IPS-18a (cell line): ENCODE measurements around the gene CHKB.

ENCODE experiments used
- H3K27ac ChIP-seq: one replicate; pipeline ENCODE4 v1.5.1; 2013; ENCODE audit warnings: low read length
- H3K27me3 ChIP-seq: one replicate; pipeline ENCODE4 v1.6.1; 2013; ENCODE audit warnings: mild to moderate bottlenecking, low read length; ENCODE audit not compliant: control insufficient read depth, insufficient read depth
- H3K36me3 ChIP-seq: one replicate; pipeline ENCODE4 v1.6.1; 2013; ENCODE audit warnings: low read depth, low read length; ENCODE audit not compliant: control insufficient read depth
- H3K4me1 ChIP-seq: one replicate; pipeline ENCODE4 v1.6.1; 2013; ENCODE audit warnings: low read depth, low read length; ENCODE audit not compliant: control insufficient read depth
- H3K4me3 ChIP-seq: one replicate; pipeline ENCODE4 v1.5.1; 2013; ENCODE audit warnings: low read length
- H3K9ac ChIP-seq: one replicate; pipeline ENCODE4 v1.6.1; 2013; ENCODE audit warnings: mild to moderate bottlenecking, low read length, moderate library complexity
- H3K9me3 ChIP-seq: one replicate; pipeline ENCODE4 v1.6.1; 2013; ENCODE audit warnings: low read depth, low read length; ENCODE audit not compliant: control insufficient read depth

CHKB gene

GRCh38 chr22:50603511-50604255 lies 21.0 kb upstream of the CHKB start:
- H3K4me3 ChIP-seq: no peak overlapping the region
- H3K27me3 ChIP-seq: peaks cover 33% of the 10 kb centered on the region
- H3K9me3 ChIP-seq: no peaks in the 10 kb centered on the region
- no peaks in the 10 kb centered on the region for H3K4me1 ChIP-seq
- no peaks in the 10 kb centered on the region for H3K36me3 ChIP-seq
- H3K27ac ChIP-seq: no peak overlapping the region
- no peak overlapping the region for H3K9ac ChIP-seq

- H3K27ac ChIP-seq: no peak overlapping the region
- no peaks in the 10 kb centered on the region for H3K36me3 ChIP-seq
- no peaks in the 10 kb centered on the region for H3K4me1 ChIP-seq
- no peak overlapping the region for H3K4me3 ChIP-seq
- peaks cover 40% of the 10 kb centered on the region for H3K27me3 ChIP-seq
- no peak overlapping the region for H3K9ac ChIP-seq
- H3K9me3 ChIP-seq: no peaks in the 10 kb centered on the region
Observed at GRCh38 chr22:50602338-50602700, 19.7 kb upstream of the CHKB start.

GRCh38 chr22:50601669-50602337 lies 19.2 kb upstream of the CHKB start:
- no peaks in the 10 kb centered on the region for H3K36me3 ChIP-seq
- no peak overlapping the region for H3K9ac ChIP-seq
- no peak overlapping the region for H3K4me3 ChIP-seq
- no peak overlapping the region for H3K27ac ChIP-seq
- no peaks in the 10 kb centered on the region for H3K4me1 ChIP-seq
- H3K9me3 ChIP-seq: no peaks in the 10 kb centered on the region
- H3K27me3 ChIP-seq: peaks cover 40% of the 10 kb centered on the region

GRCh38 chr22:50600967-50601668 lies 18.5 kb upstream of the CHKB start:
- Histone ChIP-seq H3K9ac (no peak overlapping the region), H3K36me3 (no peaks in the 10 kb centered on the region), H3K4me3 (peak overlapping the region; percentile 42), H3K27ac (no peak overlapping the region), H3K4me1 (no peaks in the 10 kb centered on the region), H3K9me3 (no peaks in the 10 kb centered on the region), H3K27me3 (peaks cover 40% of the 10 kb centered on the region)

GRCh38 chr22:50600538-50600937 lies 17.9 kb upstream of the CHKB start, which contains the start of gene MAPK8IP2:
MAPK8IP2 (plus strand) TSS chr22:50600793; CDS start chr22:50600819, 26 bp downstream.
- Histone ChIP-seq H3K9me3 (no peaks in the 10 kb centered on the region), H3K36me3 (no peaks in the 10 kb centered on the region), H3K4me3 (peak within 1 kb of the TSS; percentile 42), H3K9ac (no peak within 1 kb of the TSS), H3K27ac (no peak within 1 kb of the TSS), H3K27me3 (peaks cover 40% of the 10 kb centered on the region), H3K4me1 (no peaks in the 10 kb centered on the region)

- Histone ChIP-seq H3K36me3 (no peaks in the 10 kb centered on the region), H3K4me3 (peak overlapping the region; percentile 13), H3K27ac (no peak overlapping the region), H3K27me3 (peaks cover 40% of the 10 kb centered on the region), H3K9ac (no peak overlapping the region), H3K4me1 (no peaks in the 10 kb centered on the region), H3K9me3 (no peaks in the 10 kb centered on the region)
Observed at GRCh38 chr22:50599816-50600455, 17.3 kb upstream of the CHKB start.

GRCh38 chr22:50597097-50597496 lies 14.4 kb upstream of the CHKB start:
- Histone ChIP-seq H3K36me3 (no peaks in the 10 kb centered on the region), H3K9me3 (no peaks in the 10 kb centered on the region), H3K9ac (no peak overlapping the region), H3K27me3 (peaks cover 32% of the 10 kb centered on the region), H3K27ac (no peak overlapping the region), H3K4me1 (no peaks in the 10 kb centered on the region), H3K4me3 (no peak overlapping the region)

- no peaks in the 10 kb centered on the region for H3K36me3 ChIP-seq
- H3K4me1 ChIP-seq: no peaks in the 10 kb centered on the region
- peaks cover 20% of the 10 kb centered on the region for H3K27me3 ChIP-seq
- H3K4me3 ChIP-seq: no peak overlapping the region
- no peaks in the 10 kb centered on the region for H3K9me3 ChIP-seq
- no peak overlapping the region for H3K9ac ChIP-seq
- H3K27ac ChIP-seq: no peak overlapping the region
Observed at GRCh38 chr22:50595189-50595588, 12.5 kb upstream of the CHKB start.

- peaks cover 5% of the 10 kb centered on the region for H3K4me1 ChIP-seq
- H3K27ac ChIP-seq: no peak overlapping the region
- no peaks in the 10 kb centered on the region for H3K9me3 ChIP-seq
- H3K36me3 ChIP-seq: no peaks in the 10 kb centered on the region
- H3K4me3 ChIP-seq: no peak overlapping the region
- H3K9ac ChIP-seq: no peak overlapping the region
- no peaks in the 10 kb centered on the region for H3K27me3 ChIP-seq
Observed at GRCh38 chr22:50587407-50587806, 4.8 kb upstream of the CHKB start.

- H3K9ac ChIP-seq: no peak overlapping the region
- H3K27me3 ChIP-seq: no peaks in the 10 kb centered on the region
Observed at GRCh38 chr22:50586416-50586815, 3.8 kb upstream of the CHKB start.

GRCh38 chr22:50585781-50586180 lies 3.1 kb upstream of the CHKB start:
- H3K27ac ChIP-seq: no peak overlapping the region
- no peaks in the 10 kb centered on the region for H3K36me3 ChIP-seq
- H3K4me1 ChIP-seq: peaks cover 5% of the 10 kb centered on the region
- no peak overlapping the region for H3K9ac ChIP-seq
- no peaks in the 10 kb centered on the region for H3K9me3 ChIP-seq
- no peaks in the 10 kb centered on the region for H3K27me3 ChIP-seq
- no peak overlapping the region for H3K4me3 ChIP-seq

More at GRCh38 chr22:50586416-50586815, 3.8 kb upstream of the CHKB start:
- H3K4me1 ChIP-seq: peaks cover 5% of the 10 kb centered on the region
- H3K9me3 ChIP-seq: no peaks in the 10 kb centered on the region
- H3K4me3 ChIP-seq: no peak overlapping the region
- no peaks in the 10 kb centered on the region for H3K36me3 ChIP-seq
- no peak overlapping the region for H3K27ac ChIP-seq
